GM12891 (cell line): Measurements from ENCODE around the gene GMPR.

Experiments
- POLR2A ChIP-seq: IDR thresholded peaks from 2 replicates; pipeline ENCODE4 v1.6.1; 2011; ENCODE audit warnings: low read depth, low read length, control low read depth
- POLR2AphosphoS5 ChIP-seq: IDR thresholded peaks from 2 replicates; pipeline ENCODE4 v1.6.1; 2011; ENCODE audit warnings: low read depth, low read length, control low read depth
- TAF1 ChIP-seq: IDR thresholded peaks from 2 replicates; pipeline ENCODE4 v1.6.1; 2011; ENCODE audit warnings: low read depth, low read length, control low read depth

DNA sequence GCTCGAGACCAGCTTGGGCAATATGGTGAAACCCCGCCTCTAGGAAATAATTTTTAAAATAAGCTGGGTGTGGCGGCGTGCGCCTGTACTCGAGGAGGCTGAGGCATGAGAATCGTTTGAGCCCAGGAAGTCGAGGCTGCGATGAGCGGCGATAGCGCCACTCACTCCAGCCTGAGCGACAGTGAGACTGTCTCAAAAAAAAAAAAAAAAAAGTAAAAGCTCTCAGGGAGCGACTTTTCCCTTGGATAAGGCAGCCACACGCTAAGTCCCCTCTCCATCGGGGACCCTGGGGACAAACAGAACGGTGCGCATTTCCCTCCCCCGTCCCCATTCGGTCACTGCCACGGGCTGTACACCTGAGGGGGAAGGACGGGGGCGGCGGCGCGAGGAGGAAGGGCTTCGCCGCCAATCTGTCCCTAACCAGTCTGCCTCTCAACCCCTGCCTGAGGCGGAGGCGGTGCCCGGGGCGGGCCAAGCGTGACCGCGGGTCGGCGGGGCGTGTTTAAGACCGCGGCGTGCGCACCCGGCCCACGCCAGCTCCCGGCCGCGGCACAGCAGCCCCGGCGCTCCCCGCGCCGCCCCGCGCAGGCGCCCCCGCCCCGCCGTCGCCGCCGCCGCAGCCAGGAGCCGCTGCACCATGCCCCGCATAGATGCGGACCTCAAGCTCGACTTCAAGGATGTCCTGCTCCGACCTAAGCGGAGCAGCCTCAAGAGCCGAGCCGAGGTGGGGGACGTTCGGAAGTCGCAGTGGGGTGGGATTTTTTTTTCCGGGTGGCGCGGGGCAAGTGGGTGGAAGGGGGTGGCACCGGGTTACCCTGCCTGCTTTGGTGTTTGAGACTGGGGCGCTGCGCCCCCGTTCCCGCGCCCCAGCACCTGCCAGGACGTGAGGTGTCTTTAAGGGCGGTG lies at the start of gene GMPR:
- TF ChIP-seq POLR2A (no peak), POLR2AphosphoS5 (no peak), TAF1 (no peak)
